ENCODE measurements around the gene EXO1. TPM values are rescaled to one million over a fixed set of nuclear protein-coding genes. Genes with fewer than 3 reads are reported as not detected.

The EXO1 gene
- total RNA-seq, 4 donors from 2014 or later, result 0.94 to 8.2 (median 0.98) TPM; not detected in 1

DNA sequence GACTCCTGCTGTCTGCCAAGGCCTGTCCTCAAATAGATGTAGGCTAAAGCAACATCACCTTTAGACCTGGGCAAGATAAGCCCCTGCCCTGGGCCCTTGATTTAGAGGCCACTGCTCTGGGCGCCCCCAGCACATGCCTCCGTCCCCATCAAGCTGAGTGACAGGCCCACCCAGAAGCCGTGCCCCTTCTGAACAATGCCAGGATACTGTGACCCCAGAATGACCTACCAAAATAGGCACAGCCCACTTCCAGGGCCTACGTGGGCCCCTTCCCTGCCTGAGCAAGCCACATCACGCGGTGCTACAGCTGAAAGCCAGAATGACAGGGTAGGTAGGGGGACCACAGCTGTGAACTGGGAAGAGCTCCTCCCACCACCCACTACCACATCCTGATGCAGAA is 84.8 kb downstream of the EXO1 start:
- H3K27me3 ChIP-seq, result no peaks in the 10 kb centered on the region
- 80 to 83% methylated on average over 6 of the region's 6 CpGs for WGBS, 2 donors
- no peaks in the 10 kb centered on the region for H3K36me3 ChIP-seq
- H3K4me1 ChIP-seq, result no peaks in the 10 kb centered on the region
- TF ChIP-seq, protein P1, sequence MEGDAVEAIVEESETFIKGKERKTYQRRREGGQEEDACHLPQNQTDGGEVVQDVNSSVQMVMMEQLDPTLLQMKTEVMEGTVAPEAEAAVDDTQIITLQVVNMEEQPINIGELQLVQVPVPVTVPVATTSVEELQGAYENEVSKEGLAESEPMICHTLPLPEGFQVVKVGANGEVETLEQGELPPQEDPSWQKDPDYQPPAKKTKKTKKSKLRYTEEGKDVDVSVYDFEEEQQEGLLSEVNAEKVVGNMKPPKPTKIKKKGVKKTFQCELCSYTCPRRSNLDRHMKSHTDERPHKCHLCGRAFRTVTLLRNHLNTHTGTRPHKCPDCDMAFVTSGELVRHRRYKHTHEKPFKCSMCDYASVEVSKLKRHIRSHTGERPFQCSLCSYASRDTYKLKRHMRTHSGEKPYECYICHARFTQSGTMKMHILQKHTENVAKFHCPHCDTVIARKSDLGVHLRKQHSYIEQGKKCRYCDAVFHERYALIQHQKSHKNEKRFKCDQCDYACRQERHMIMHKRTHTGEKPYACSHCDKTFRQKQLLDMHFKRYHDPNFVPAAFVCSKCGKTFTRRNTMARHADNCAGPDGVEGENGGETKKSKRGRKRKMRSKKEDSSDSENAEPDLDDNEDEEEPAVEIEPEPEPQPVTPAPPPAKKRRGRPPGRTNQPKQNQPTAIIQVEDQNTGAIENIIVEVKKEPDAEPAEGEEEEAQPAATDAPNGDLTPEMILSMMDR (IDR thresholded peaks at IDR 0.05), result no peak
- TF ChIP-seq POLR2A (IDR thresholded peaks at IDR 0.05), result no peak
- H3K9me3 ChIP-seq, result no peaks in the 10 kb centered on the region
- intact Hi-C loops (cut with DNase I), result no loop called here
- no peak for DNase-seq
- H3K4me3 ChIP-seq (replicated peaks in 1 of 3), result no peak overlapping the region
- no peak overlapping the region for H3K27ac ChIP-seq

- Histone ChIP-seq H3K9me3 (no peaks in the 10 kb centered on the region), H3K4me3 (replicated peaks in 1 of 3) (no peak overlapping the region), H3K4me1 (no peaks in the 10 kb centered on the region), H3K27ac (no peak overlapping the region), H3K27me3 (no peaks in the 10 kb centered on the region), H3K36me3 (no peaks in the 10 kb centered on the region)
- no peak for TF ChIP-seq POLR2A (IDR thresholded peaks at IDR 0.05)
- TF ChIP-seq, protein P1 (IDR thresholded peaks at IDR 0.05), result no peak
- DNase-seq, result peak; percentile 25 to 52
- intact Hi-C loops (cut with DNase I), result no loop called here
- 35% methylated on average over 12 of the region's 12 CpGs for WGBS, 2 donors
These were observed 86.3 kb downstream of the EXO1 start for GRCh38 chr1:241934201-241934848.

- no peak overlapping the region for H3K27ac ChIP-seq
These were observed 86.9 kb downstream of the EXO1 start for GRCh38 chr1:241934866-241935265.

More at GRCh38 chr1:241934866-241935265, 86.9 kb downstream of the EXO1 start:
- Histone ChIP-seq H3K4me1 (no peaks in the 10 kb centered on the region), H3K36me3 (no peaks in the 10 kb centered on the region), H3K4me3 (replicated peaks in 1 of 3) (no peak overlapping the region), H3K27me3 (no peaks in the 10 kb centered on the region), H3K9me3 (no peaks in the 10 kb centered on the region)
- intact Hi-C loops (cut with DNase I), result no loop called here
- TF ChIP-seq, protein P1 (IDR thresholded peaks at IDR 0.05), result no peak
- TF ChIP-seq POLR2A (IDR thresholded peaks at IDR 0.05), result no peak
- WGBS, 2 donors, result 53 to 57% methylated on average over 7 of the region's 7 CpGs
- DNase-seq, result no peak

Other genes starting within 250 kb of the EXO1 start
- 10 to 100 TPM in 3 of 4 donors, 1 to 10 TPM in 1; 7.9 to 13.9 (median 11.3) TPM for gene CHML, start 207.8 kb upstream of the EXO1 start, total RNA-seq
- gene OPN3, start 207.8 kb upstream of the EXO1 start, total RNA-seq, result 10 to 100 TPM; 19.2 to 45.0 (median 31.3) TPM
- not detected for gene WDR64, start 195.9 kb upstream of the EXO1 start, total RNA-seq
- not detected for gene BECN2, start 109.6 kb downstream of the EXO1 start, total RNA-seq
- 10 to 100 TPM in 1 of 4 donors, 1 to 10 TPM in 3; 1.6 to 14.7 (median 3.8) TPM for gene MAP1LC3C, start 150.9 kb downstream of the EXO1 start, total RNA-seq

All from thyroid gland (tissue), 4 donors.